IPS-NIHi7 (cell line): ENCODE data around the gene PRKD2.

ENCODE experiments used
- DNase-seq: peaks from one replicate; pipeline ENCODE4 v3.0.0; 2012; ENCODE audit warnings: mixed read lengths; ENCODE audit errors: extremely low spot score

Gene PRKD2

DNA sequence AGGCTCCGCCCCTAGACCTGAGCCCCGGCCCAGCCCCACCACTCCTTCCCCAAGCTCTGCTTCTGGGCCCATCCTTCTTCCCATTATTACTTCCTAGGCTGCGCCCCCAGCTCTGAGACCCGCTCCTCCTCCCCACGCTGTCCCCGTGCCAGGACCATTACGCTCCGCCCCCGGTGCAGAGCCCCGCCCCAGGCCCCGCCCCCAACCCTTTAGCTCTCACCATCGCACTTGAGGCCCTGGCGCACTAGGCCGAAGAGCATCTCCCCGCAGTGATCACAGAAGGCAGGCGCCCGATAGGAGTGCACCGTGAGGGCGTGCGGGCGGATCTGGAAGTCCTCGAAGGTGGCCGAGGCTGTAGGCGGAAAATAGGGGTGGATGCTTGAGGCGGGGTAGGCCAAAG is 6.2 kb downstream of the PRKD2 start:
- peak; percentile 80 for DNase-seq

DNA sequence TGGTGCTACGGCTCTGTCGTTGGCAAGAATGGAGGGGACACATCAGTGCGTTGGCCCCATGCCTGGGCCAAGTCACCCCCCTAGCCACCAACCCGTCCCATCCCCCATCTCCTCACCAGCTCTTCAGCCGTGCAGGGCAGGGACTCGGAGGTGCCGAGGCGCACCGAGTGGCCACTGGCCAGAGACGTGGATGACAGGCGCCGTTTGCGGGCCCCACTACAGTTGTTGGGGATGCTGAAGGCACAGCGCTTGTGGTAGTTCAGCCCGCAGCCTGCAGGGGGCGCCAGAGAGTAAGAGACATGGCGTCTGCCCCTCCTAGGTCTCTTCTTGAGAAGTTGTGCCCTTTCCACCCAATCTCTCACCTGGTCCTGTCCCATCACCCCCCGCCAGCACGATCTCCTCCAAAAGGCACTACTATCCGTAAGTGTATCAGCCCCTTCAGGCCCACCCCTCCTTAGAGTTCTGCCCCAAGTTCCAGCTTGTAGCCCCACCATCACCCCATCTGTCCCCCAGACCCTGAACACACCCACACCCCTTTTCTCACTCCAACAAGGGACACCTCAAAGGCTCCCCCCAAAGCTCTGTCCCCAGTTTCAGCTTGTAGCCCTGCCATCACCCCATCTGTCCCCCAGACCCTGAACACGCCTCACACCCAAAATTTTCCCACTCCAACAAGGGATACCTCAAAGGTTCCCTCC is 12.4 kb downstream of the PRKD2 start:
- DNase-seq: peak; percentile 89

DNA sequence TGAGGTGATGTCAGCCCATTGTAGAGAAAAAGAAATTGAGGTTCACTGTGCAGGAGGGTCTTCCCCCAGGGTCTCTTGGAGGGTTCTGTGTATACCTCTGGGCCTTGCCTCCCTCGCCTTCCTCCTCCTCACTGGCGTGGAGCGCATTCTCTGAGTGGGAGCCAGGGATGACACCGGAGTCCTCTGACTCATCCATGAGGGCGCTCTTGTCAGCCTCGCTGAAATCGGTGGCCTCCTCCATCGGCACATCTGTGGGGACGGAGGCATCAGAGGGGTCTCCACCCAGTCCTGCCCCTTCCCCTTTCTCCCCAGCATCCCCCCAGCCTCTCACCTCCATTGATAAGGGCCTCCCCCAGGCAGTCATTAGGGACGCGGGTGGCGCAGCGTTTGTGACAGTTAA is 16.2 kb downstream of the PRKD2 start:
- DNase-seq: no peak

DNA sequence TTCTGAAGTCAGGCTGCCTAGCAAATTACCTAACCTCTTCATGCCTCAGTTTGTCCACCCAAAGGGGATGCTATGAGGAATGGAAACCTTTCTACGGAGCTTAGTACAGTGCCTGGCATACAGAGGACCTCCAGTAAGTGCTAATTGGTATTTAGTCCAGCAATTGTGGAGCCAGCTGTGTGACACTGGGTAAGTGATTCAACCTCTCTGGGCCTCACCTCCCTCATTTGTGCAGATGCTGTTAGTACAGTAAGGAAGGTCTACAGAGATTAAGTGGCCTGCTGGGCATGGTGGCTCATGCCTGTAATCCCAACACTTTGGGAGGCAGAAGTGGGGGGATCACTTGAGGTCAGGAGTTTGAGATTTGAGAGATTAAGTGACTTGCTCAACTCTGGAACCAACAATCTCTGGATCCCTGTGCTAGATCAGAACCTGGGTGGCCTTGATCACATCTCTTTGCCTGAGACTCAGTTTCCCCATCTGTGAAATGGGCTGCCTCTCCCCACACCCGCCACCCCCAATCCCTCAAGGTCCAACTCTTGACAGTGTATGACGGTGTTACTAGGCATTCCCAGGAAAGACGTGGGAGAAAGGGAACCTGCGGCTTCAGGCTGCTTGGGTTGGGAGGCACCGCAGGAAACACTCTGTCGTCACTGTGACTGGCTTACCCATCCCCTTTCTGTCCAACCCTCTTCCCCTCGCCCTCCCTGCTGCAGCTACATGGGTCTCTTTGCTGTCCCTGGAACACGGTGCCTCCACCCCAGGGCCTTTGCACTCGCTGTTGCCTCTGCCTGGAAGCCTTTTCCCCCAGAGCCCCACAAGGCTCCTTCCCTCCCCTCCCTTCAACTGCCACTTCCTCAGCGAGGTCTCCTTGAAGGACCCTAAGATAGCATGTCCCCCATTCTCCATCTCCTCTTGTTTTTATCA is 18.3 kb downstream of the PRKD2 start:
- no peak for DNase-seq

DNA sequence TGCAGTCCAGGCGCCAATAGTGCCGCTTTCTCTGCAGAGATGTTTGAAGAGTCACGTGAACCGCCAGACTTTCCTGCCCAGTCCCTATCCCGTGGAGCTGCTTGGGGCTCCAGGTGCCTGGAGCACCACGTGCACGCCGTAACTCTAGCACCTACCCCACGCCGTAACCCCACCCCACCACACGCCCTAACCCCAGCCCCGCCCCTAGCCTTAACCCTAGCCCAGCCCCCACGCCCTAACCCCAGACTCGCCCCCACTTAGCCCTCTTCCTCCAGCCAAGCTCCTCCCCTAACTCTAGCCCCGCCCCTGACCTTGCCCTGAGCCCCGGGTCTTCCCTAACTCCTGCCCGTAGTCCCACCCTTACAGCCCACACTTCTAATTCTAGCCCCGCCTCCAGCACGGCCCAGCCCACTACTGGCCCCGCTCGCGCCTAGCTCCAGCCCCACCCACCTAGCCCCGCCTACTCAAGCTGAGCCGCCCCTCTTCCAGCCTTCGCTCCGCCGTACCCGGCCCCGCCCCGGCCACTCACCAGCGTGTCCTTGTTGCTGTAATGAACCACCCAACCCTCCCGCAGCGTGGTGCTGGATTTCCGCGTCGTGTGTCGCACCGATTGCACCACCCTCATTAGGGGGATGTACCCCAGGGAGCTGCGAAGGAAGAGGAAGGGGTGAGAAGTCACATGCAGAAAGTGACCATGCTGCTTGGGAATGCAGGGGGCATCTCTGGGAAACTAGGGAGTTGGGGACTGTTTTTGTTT is 19.5 kb downstream of the PRKD2 start:
- DNase-seq: peak; percentile 100

DNA sequence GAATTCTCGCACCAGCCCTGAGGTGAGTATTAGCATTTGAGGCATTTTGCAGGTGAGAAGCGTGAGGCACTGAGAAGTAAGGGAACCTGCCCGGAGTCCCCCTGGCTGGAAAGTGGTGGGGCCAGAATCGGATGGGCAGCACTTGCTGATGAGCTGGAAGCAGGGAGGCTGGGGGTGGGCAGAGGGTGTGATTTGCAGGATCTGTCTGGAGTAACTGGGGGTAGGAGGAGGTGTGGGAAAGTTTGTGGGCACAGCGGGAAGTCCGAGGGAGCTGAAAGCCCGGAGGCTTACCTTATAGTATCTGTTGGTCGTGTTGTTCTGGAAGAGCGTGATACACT is 20.1 kb downstream of the PRKD2 start:
- no peak for DNase-seq

DNA sequence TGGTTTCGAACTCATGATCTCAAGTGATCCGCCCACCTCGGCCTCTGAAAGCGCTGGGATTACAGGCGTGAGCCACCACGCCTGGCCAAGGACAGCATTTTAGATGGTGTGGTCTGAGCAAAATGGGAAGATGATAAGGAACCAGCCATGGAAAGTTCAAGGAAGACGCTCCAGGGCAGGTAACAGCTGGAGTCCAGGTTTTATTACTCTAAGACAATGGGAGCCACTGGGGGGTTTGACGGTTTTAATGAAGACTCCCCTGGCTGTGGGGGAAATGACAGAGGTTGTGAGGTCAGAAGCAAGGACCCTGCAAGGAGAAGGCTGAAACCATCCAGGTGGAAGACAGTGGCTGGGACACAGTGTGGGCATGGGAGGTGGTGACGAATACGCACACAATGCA is 20.9 kb downstream of the PRKD2 start:
- no peak for DNase-seq

DNA sequence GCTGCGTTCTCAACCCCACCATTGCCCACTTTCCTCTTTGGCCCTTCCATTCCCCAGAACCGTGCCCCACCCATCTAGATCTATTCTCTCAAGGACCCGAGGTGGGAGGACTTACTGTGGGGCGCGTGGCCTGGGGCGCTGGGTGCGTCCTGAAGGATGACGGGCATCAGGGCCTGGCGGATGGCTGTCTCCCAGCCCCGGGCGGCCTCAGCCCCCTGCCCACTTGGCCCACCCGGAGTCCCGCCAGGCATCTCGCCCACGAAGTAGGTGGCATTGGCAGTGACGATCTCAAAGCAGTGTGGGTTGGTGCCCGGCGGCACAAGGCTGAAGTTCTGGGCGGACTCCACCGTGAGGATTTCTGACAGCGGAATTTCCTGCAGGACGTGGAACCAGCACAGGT is 23.2 kb downstream of the PRKD2 start:
- DNase-seq: no peak

DNA sequence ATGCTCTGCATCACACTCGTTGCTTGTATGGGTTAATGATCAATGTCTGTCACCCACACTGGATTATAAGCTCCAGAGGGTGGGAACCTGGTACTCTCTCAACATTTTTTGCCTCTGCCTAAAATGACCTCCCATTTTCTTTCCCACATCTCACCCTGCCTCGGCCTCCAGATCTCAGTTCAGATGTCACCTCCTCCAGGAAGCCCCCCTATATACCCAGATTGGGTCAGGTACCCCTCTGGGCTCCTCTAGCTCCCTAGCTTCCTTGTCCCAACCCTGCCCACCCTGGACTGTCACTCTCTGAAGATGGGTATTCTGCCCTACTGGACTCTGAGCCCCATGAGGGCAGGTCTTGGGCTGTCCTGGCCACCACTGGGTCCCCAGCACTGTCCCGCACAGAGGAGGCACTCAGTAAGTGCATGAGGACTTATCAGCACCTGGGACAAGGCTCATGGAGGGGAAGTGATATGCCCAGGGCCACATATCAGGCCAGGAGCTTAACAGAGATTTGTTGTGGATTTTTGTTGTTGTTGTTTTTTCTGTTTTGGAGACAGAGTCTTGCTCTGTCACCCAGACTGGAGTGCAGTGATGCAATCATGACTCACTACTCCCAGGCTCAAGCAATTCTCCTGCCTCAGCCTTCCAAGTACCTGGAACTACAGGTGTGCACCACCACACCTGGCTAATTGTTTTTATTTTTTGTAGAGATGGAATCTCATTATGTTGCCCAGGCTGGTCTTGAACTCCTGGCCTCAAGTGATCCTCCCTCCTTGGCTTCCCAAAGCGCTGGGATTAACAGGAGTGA is 23.8 kb downstream of the PRKD2 start:
- no peak for DNase-seq

DNA sequence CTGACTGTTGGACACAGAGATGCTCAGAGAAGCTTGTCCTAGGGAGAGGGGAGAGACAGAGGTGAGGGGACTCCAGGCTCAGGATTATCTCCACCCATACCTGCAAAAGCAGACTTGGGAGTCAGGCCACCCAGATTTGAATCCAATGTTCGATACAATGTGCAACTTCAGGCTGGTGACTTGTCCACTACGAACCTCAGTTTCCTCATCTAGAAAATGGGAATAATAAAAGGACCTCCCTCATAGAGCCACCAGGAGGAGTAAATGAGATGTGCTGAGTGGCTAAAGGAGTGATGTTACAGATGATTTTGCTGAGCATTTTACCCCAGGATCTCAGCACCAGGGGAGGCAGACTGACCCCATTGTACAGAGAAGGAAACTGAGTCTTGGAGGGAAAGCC is 25.0 kb downstream of the PRKD2 start:
- no peak for DNase-seq

DNA sequence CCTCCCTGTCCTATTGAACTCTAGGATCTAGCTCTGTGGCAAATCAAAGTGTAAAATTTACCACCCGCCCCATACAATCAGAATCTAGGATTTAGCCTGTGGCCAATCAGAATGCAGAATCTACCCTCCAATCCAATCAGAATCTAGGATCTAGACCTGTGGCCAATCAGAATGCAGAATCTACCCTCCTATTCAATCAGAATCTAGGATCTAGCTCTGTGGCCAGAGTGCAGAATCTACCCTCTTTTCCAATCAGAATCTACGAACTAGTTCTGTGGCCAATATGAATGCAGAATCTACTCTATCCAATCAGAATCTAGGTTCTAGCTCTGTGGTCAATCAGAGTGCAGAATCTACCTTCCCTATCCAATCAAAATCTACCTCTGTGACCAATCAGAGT is 25.8 kb downstream of the PRKD2 start:
- no peak for DNase-seq

DNA sequence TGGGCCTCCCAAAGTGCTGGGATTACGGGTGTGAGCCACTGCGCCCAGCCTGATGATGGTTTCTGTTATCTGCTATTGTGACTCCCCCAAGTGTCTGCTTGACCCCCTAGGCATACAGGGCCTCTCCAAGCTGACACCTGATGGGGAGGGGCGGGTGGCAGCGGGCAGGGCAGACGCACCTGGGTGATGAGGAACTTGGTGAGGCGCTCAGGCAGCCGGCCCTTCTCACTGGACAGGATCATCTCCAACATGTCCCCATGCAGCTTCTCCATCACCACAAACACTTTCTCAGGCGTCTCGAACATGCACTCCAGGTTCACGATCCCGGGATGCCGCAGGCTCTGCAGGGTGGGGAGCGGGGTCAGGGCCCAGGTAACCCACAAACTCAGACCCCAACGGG is 27.6 kb downstream of the PRKD2 start:
- no peak for DNase-seq

DNA sequence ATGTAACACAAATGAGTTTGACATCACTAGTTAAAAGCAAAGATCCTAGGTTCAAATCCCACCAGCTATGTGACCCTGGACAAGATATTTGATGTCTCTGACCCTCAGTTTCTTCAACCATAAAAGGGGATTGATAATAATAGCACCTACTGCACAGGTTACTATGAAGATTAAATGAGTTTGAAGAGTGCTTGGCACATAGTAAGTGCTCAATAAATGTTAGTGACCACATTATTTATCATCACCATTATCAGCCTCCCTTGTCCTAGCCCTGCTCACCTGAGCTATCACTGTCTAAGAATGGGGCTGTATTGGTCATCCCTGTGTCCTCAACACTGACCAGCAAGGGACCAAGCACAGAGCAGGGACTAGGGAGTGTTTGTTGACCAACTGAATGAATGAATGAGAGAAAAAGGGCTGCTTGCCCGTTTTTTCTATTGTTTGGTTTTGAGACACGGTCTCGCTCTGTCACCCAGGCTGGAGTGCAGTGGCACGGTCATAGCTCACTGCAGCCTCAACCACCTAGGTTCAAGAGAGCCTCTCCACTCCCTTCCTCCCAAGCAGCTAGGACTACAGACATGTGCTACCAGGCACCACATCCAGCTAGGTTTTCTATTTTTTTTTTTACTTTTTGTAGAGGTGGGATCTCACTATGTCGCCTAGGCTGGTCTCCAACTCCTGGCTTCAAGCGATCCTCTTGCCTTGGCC is 29.3 kb downstream of the PRKD2 start:
- DNase-seq: no peak

DNA sequence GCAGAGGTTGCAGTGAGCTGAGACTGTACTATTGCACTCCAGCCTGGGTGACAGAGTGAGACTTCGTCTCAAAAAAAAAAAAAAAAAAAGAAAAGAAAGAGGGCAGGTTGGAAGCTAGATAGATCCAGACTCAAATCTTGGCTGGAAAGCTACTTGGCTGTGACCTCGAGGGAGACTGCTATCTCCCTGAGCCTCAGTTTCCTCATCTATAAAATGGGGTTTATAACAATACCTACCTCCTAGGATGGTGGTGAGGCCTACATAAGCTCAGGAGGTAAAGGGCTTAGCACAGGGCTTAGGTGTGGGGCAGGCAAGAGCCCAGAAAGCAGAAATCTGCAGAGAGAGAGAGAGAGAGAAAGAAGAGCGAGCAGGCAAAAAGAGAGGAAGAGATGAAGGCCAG is 31.7 kb downstream of the PRKD2 start:
- no peak for DNase-seq

DNA sequence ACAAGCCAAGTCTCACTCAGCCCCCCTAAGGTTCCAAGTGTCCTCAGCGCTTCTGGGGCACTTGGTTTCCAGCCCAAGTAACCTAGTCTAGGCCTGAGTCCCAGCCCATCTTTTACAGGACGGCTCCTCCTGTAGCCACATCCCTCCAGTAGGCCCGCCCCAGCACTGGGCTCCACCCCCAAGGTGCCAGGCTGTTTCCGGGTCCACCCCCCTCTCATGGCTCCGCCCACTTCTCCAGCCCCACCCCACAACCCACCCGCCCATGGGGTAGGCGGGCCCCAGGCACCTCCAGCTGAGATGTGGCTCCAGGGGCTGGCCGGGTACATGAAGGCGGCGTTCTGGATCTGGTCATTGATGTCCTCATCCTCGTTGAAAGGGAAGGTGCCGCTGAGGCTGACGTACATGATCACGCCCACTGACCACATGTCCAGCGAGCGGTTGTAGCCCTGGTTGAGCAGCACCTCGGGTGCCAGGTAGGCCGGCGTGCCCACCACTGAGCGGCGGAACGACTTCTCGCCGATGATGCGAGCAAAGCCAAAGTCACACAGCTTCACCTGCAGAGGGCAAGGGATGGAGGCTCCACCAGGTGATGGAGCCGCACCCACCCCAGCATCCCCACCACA is 38.7 kb downstream of the PRKD2 start:
- DNase-seq: peak; percentile 94

DNA sequence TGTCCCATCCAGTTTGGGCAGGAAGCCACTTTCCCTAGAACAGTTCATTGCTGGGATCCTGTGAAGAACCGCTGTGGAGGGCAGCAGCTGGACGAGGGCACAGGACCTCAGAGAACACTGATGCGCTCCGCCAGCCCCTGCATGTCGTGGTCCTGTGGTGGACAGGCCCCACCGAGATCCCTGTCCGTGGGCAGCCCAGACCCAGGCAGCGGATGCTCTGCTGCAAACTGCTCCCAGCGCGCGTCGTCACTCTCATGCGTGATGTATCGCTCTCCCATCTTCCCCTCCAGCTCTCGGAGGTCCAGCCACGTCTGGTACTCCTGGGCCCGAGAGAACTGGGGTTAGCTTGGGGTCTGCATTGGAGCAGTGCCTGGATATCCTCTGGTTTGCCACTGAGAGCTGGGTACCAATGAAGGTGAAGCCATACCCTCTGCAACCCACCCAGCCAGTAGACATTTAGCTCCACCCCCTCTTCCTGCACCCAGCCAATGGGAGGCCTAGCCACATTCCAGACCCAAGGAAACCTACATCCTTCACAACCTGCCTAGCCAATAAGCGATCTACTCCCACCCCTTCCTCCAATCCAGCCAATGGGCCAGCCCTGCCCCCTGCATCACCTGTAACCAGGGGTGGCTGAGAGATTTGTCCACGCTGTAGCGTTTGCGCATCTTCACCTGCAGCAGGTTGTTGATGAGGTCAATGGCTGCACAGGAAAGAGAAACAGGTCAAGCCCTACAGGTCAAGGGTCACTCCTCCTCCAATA is 42.3 kb downstream of the PRKD2 start:
- DNase-seq: peak; percentile 94

DNA sequence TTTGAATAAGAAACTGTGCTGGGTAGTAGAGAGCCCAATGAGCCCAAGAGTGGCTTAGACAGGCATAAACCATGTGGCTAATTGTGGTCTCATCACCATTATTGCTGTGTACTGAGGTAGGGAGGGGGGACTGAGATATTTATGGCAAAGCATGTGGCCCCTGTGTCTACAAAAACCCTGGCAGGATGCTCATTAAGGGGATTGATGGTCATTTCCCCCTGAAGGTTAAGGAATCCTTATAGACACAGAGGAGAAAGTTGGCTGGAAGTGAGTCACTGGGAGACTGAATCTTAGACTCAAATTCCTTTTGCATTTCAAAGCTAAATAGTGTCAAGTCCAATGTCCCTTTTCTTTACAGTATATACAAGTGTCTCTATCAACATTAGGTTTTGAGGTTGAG is 46.1 kb downstream of the PRKD2 start:
- DNase-seq: no peak

DNA sequence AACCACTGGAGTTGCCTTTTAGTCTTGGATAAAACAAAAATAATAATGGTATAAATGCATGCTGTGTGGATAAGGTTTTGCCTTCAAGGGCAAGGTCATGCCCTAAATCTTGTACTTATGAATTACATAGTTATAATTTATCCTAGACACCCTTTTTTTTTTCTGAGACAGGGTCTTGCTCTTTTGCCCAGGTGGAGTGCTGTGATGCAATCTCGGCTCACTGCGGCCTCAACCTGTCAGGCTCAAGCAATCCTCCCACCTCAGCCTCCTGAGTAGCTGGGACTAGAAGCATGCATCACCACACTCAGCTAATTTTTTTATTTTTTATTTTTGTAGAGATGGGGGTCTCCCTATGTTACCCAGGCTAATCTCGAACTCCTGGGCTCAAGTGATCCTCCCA is 48.3 kb downstream of the PRKD2 start:
- DNase-seq: no peak

DNA sequence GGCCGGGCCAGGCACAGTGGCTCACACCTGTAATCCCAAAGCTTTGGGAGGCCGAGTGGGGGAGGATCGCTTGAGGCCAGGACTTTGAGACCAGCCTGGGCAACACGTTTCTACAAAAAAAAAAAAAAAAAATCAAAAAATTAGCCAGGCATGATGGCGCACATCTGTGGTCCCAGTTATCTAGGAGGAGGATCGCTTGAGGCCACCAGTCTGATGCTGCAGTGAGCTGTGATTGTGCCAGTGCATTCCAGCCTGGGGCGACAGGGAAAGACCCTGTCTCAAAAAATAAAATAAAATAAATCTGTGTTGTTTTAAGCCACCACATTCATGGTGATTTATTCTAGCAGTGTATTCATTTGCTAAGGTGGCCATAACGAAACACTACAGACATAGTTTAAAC is 51.8 kb downstream of the PRKD2 start:
- DNase-seq: no peak
